ENCODE results near the gene CDK5RAP2. TPM values are rescaled to one million over a fixed set of nuclear protein-coding genes. Genes with fewer than 3 reads are reported as not detected.

The CDK5RAP2 gene
- total RNA-seq, 2 experiments from 2014 or later, result 51.7 to 55.9 TPM

- Mint-ChIP-seq H3K9me3 (peaks cover 11% of the 10 kb centered on the region), H3K4me3 (no peak overlapping the region)
These were observed 196.4 kb downstream of the CDK5RAP2 start for GRCh38 chr9:120383611-120383998.

DNA sequence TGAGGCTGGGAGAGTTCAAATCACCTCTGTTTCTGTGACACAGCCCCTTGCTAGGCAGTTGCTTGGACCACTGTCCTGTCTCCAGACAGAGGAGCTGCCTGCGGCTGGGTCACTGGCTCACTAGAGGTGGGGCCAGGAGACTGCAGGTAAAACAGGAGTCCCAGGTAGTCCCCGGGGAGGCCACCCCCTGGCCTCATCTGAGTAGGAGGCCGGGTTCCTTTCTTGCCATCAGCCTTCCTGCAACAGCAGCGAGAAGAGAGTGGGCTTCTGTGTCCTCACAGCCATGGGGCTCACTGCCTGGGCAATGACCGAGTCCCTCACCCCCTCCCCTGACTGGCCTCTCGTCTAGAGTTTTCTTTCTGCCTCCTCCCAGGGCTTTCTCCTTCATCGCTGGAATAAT is 197.5 kb downstream of the CDK5RAP2 start:
- peaks cover 20% of the 10 kb centered on the region for H3K36me3 Mint-ChIP-seq
- H3K4me1 Mint-ChIP-seq, result no peaks in the 10 kb centered on the region
- no peak for DNase-seq
- H3K4me3 Mint-ChIP-seq, result no peak overlapping the region
- H3K27me3 Mint-ChIP-seq, result no peaks in the 10 kb centered on the region
- peaks cover 16% of the 10 kb centered on the region for H3K9me3 Mint-ChIP-seq
- H3K27ac Mint-ChIP-seq, result no peak overlapping the region

More at GRCh38 chr9:120383611-120383998, 196.4 kb downstream of the CDK5RAP2 start:
- H3K27me3 Mint-ChIP-seq, result no peaks in the 10 kb centered on the region
- no peak for DNase-seq
- peaks cover 15% of the 10 kb centered on the region for H3K36me3 Mint-ChIP-seq
- H3K4me1 Mint-ChIP-seq, result no peaks in the 10 kb centered on the region
- H3K27ac Mint-ChIP-seq, result no peak overlapping the region

DNA sequence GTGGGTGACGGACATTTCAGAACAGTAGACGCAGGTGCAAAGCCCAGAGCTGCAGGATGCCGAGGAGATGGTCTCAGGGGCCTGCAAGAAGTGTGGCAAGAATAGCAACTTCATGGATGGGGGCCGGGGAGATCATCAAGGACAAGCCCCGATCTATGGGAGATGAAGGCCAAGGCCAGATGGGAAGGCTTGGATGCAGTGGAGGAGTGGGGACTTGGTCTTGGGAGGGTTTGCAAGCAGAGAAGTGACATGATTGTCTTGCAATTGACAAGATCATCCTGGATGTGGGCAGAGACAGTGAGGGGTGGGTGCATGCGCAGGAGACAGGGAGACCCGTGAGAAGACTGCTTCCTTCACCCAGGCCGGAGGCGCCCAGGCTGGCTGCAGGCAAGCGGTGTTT is 198.1 kb downstream of the CDK5RAP2 start:
- Mint-ChIP-seq H3K36me3 (peaks cover 20% of the 10 kb centered on the region), H3K27ac (no peak overlapping the region), H3K4me3 (no peak overlapping the region), H3K4me1 (no peaks in the 10 kb centered on the region), H3K27me3 (no peaks in the 10 kb centered on the region), H3K9me3 (peaks cover 16% of the 10 kb centered on the region)
- no peak for DNase-seq

GRCh38 chr9:120379611-120380010 is 200.4 kb downstream of the CDK5RAP2 start:
- H3K36me3 Mint-ChIP-seq, result peaks cover 20% of the 10 kb centered on the region
- H3K27me3 Mint-ChIP-seq, result no peaks in the 10 kb centered on the region
- no peak overlapping the region for H3K4me3 Mint-ChIP-seq
- H3K27ac Mint-ChIP-seq, result no peak overlapping the region
- H3K4me1 Mint-ChIP-seq, result no peaks in the 10 kb centered on the region
- peaks cover 19% of the 10 kb centered on the region for H3K9me3 Mint-ChIP-seq
- DNase-seq, result no peak

DNA sequence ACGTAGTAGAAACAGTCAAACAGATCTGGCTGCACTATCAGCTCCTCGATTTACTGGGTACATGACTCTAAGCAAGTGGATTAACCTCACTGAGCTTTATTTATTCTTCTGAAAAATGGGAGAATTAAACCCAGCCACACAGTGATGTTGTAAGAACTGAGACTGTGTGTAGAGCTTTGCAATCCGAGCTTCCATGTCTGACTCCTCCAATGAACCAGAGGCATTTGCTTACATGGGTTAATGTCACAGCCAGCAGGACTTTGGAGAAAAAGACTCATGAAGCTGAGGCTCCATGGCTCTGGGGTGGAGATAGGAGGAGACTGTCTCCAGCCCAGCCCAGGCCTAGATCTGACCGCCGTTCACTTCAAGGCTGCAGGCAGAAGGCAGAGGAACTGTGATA is 201.3 kb downstream of the CDK5RAP2 start:
- peaks cover 20% of the 10 kb centered on the region for H3K36me3 Mint-ChIP-seq
- no peak overlapping the region for H3K4me3 Mint-ChIP-seq
- H3K4me1 Mint-ChIP-seq, result no peaks in the 10 kb centered on the region
- no peaks in the 10 kb centered on the region for H3K27me3 Mint-ChIP-seq
- DNase-seq, result no peak
- H3K9me3 Mint-ChIP-seq, result peaks cover 19% of the 10 kb centered on the region
- H3K27ac Mint-ChIP-seq, result no peak overlapping the region

DNA sequence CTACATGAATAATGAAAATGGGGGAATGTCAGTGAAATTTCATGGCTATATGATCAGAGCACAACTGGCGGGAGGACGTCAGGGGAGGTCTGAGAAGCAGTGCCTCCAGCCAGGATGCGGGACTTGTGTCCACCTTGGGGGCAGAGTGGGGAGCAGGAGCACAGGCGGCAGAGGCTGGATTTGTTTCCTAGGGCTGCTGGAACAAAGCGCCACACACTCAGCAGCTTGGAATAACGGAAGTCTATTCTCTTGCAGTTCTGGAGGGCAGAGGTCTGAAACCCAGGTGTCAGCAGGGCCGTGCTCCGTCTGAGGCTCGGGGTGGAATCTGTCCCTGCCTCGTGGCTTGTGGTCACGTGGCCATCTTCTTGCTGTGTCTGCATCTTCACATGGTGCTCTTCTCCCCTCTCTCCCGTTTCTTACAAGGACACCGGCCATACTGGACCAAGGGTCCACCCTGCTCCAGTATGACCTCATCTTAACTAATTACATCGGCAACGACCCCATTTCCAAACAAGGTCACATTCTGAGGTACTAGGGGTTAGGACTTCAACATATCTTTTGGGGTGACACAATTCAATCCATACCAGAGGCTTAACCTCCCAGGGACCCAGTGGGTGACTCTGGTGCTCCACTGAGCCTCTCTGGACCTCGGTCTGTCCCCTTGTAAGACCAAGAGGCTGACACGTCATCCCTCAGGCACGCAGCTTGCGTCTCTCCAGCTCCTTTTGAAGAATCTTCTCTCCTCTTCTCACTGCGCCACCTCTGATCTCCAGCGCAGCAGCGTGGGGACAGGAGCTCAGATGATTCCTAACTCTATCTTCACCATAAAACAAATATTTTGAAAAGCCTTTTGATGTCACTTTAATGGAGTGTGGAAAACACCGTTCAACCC is 202.5 kb downstream of the CDK5RAP2 start:
- Mint-ChIP-seq H3K4me1 (no peaks in the 10 kb centered on the region), H3K9me3 (peaks cover 19% of the 10 kb centered on the region), H3K27ac (no peak overlapping the region), H3K27me3 (no peaks in the 10 kb centered on the region), H3K36me3 (peaks cover 20% of the 10 kb centered on the region), H3K4me3 (no peak overlapping the region)
- no peak for DNase-seq

- Mint-ChIP-seq H3K27ac (no peak overlapping the region), H3K27me3 (no peaks in the 10 kb centered on the region), H3K4me1 (no peaks in the 10 kb centered on the region)
These were observed 203.9 kb downstream of the CDK5RAP2 start for GRCh38 chr9:120376101-120376500.

GRCh38 chr9:120375316-120375715 is 204.7 kb downstream of the CDK5RAP2 start:
- no peaks in the 10 kb centered on the region for H3K27me3 Mint-ChIP-seq
- no peak for DNase-seq
- peaks cover 22% of the 10 kb centered on the region for H3K36me3 Mint-ChIP-seq
- no peak overlapping the region for H3K27ac Mint-ChIP-seq
- peaks cover 19% of the 10 kb centered on the region for H3K9me3 Mint-ChIP-seq
- no peaks in the 10 kb centered on the region for H3K4me1 Mint-ChIP-seq
- H3K4me3 Mint-ChIP-seq, result no peak overlapping the region

More at GRCh38 chr9:120376101-120376500, 203.9 kb downstream of the CDK5RAP2 start:
- no peak for DNase-seq
- Mint-ChIP-seq H3K4me3 (no peak overlapping the region), H3K36me3 (peaks cover 23% of the 10 kb centered on the region), H3K9me3 (peaks cover 19% of the 10 kb centered on the region)

DNA sequence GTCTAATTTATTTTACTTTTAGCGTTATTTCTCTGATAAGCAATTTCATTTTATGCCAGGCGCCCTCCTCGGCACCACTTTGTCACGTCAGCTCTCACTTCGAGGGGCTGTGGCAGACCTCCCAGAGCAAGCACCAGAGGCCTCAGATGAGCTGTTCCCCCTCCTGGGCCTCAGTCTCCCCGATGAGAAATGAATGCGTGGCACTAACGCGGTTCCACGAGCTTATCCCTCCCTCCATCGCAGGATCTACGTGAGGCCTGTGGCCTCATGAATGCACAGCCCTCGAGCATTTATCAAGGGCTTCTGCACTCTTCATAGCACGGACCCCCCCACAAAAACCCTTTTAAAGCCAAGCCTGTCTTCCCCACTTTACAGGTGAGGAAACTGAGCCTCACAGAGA is 205.2 kb downstream of the CDK5RAP2 start:
- Mint-ChIP-seq H3K9me3 (peaks cover 17% of the 10 kb centered on the region), H3K4me3 (no peak overlapping the region), H3K27me3 (no peaks in the 10 kb centered on the region), H3K4me1 (no peaks in the 10 kb centered on the region), H3K36me3 (peaks cover 17% of the 10 kb centered on the region), H3K27ac (no peak overlapping the region)
- DNase-seq, result no peak

GRCh38 chr9:120374239-120374638 is 205.7 kb downstream of the CDK5RAP2 start:
- no peak overlapping the region for H3K27ac Mint-ChIP-seq
- no peaks in the 10 kb centered on the region for H3K27me3 Mint-ChIP-seq
- DNase-seq, result no peak
- H3K4me1 Mint-ChIP-seq, result no peaks in the 10 kb centered on the region
- H3K36me3 Mint-ChIP-seq, result peaks cover 14% of the 10 kb centered on the region
- H3K9me3 Mint-ChIP-seq, result peaks cover 13% of the 10 kb centered on the region
- H3K4me3 Mint-ChIP-seq, result no peak overlapping the region

GRCh38 chr9:120372040-120372439 is 207.9 kb downstream of the CDK5RAP2 start:
- no peak for DNase-seq
- Mint-ChIP-seq H3K27ac (no peak overlapping the region), H3K4me3 (no peak overlapping the region), H3K4me1 (no peaks in the 10 kb centered on the region), H3K27me3 (no peaks in the 10 kb centered on the region), H3K36me3 (peaks cover 3% of the 10 kb centered on the region), H3K9me3 (peaks cover 6% of the 10 kb centered on the region)

DNA sequence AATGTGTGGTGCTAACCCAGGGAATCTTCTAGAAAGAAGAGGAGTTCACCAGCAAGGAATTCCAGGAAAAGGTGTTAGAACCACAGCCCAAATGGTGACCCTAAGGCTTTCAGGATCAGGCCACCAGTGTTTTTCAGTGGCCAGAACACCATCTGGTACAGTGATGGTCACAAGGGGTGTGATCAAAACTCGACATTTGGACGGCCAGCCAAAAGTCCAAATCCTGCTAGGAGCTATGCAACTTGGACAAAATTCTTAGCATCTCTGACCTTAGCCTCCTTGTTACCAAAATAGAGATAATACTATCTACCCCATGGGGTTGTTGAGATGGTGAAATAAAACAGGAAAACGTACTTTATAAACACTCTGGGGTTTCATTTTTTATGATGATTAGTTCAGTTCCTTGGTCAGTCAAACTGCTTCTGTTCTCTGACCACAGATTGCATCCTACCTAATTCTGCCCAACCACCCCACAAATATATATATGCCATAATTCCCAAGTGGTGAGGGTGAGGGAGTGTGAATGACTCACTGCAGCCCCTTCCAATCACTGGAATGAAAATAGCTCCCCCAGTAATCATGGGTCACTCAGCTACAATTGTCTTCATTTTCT is 210.3 kb downstream of the CDK5RAP2 start:
- Mint-ChIP-seq H3K36me3 (peaks cover 5% of the 10 kb centered on the region), H3K4me1 (no peaks in the 10 kb centered on the region), H3K27ac (no peak overlapping the region), H3K4me3 (no peak overlapping the region), H3K27me3 (no peaks in the 10 kb centered on the region), H3K9me3 (peaks cover 3% of the 10 kb centered on the region)
- no peak for DNase-seq

- no peak for DNase-seq
- no peak overlapping the region for H3K4me3 Mint-ChIP-seq
- no peaks in the 10 kb centered on the region for H3K27me3 Mint-ChIP-seq
- no peak overlapping the region for H3K27ac Mint-ChIP-seq
- H3K4me1 Mint-ChIP-seq, result no peaks in the 10 kb centered on the region
- peaks cover 3% of the 10 kb centered on the region for H3K9me3 Mint-ChIP-seq
- H3K36me3 Mint-ChIP-seq, result peaks cover 5% of the 10 kb centered on the region
These were observed 211.2 kb downstream of the CDK5RAP2 start for GRCh38 chr9:120368799-120369198.

DNA sequence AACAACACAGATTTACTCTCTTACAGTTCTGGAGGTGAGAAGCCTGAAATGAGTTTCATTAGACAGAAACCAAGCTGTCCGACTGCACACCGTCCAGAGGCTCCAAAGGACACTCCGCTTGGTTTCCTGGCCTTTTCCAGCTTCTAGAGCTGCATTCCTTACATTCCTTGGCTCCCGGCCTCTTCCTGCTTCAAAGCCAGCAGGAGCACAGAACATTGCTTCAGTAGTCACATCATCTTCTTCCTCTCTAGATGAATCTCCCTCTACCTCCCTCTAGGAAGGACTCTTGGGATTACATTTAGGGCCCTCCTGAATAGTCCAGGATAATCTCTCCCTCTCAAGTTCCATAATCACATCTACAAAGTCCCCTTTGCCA is 213.3 kb downstream of the CDK5RAP2 start:
- Mint-ChIP-seq H3K9me3 (peaks cover 3% of the 10 kb centered on the region), H3K27me3 (no peaks in the 10 kb centered on the region)
- DNase-seq, result no peak

DNA sequence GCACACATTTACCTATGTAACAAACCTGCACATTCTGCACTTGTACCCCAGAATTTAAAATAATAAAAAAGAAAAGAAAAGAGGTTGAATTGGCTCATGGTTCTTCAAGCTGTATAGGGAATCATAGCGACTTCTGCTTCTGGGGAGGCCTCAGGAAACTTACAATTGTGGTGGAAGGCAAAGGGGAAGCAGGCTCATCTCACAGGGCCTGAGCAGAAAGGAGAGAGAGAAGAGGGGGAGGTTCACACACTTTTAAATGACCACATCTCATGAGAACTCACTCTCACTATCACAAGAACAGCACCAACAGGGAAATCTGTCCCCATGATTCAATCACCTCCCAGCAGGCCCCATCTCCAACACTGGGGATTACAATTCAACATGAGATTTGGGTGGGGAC is 214.6 kb downstream of the CDK5RAP2 start:
- no peaks in the 10 kb centered on the region for H3K27me3 Mint-ChIP-seq

More for the DNA sequence above, 213.3 kb downstream of the CDK5RAP2 start:
- Mint-ChIP-seq H3K4me1 (no peaks in the 10 kb centered on the region), H3K4me3 (no peak overlapping the region), H3K36me3 (peaks cover 2% of the 10 kb centered on the region), H3K27ac (no peak overlapping the region)

GRCh38 chr9:120363697-120364096 is 216.3 kb downstream of the CDK5RAP2 start:
- Mint-ChIP-seq H3K4me1 (no peaks in the 10 kb centered on the region), H3K27ac (no peak overlapping the region), H3K27me3 (no peaks in the 10 kb centered on the region), H3K4me3 (no peak overlapping the region), H3K36me3 (peaks cover 2% of the 10 kb centered on the region), H3K9me3 (peaks cover 3% of the 10 kb centered on the region)
- DNase-seq, result no peak

More for the DNA sequence above, 214.6 kb downstream of the CDK5RAP2 start:
- no peak for DNase-seq
- Mint-ChIP-seq H3K27ac (no peak overlapping the region), H3K4me3 (no peak overlapping the region), H3K36me3 (peaks cover 2% of the 10 kb centered on the region), H3K9me3 (peaks cover 3% of the 10 kb centered on the region), H3K4me1 (no peaks in the 10 kb centered on the region)
